ENCODE measurements around the gene B3GNT7.

DNA sequence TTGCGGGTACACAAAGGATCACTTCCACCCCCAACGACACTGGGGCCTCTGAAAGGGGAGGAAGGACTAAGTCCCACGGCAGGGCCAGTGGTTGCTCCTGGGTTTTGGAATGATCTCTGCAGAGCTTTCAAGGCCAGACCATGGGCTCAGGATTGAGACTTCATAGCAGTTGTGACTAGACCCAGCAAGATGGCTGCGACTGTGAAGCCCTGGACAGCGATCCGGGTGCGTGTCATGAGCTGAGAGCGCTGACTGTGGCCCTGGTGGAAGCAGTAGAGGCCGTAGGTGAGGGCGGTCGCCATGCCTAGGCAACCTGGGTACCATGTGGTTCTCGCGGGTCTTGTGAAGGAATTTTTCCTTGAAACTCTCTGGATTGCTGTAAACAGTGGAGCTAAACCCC lies 41.4 kb downstream of the B3GNT7 start:
- TF ChIP-seq POLR2AphosphoS5 (IDR thresholded peaks at IDR 0.05) (no peak), EZH2 (IDR thresholded peaks at IDR 0.05; ENCODE audit: borderline replicate concordance, insufficient read depth, low read length, poor library complexity, severe bottlenecking) (no peak), EP300 (conservative IDR thresholded peaks at IDR 0.05; ENCODE audit: poor library complexity, severe bottlenecking) (no peak), TAF1 (IDR thresholded peaks at IDR 0.05; ENCODE audit: low read depth) (no peak), MXI1 (conservative IDR thresholded peaks at IDR 0.05; ENCODE audit: poor library complexity, severe bottlenecking) (no peak), SMC3 (conservative IDR thresholded peaks at IDR 0.05; ENCODE audit: poor library complexity) (no peak)
- TF ChIP-seq, protein P1, sequence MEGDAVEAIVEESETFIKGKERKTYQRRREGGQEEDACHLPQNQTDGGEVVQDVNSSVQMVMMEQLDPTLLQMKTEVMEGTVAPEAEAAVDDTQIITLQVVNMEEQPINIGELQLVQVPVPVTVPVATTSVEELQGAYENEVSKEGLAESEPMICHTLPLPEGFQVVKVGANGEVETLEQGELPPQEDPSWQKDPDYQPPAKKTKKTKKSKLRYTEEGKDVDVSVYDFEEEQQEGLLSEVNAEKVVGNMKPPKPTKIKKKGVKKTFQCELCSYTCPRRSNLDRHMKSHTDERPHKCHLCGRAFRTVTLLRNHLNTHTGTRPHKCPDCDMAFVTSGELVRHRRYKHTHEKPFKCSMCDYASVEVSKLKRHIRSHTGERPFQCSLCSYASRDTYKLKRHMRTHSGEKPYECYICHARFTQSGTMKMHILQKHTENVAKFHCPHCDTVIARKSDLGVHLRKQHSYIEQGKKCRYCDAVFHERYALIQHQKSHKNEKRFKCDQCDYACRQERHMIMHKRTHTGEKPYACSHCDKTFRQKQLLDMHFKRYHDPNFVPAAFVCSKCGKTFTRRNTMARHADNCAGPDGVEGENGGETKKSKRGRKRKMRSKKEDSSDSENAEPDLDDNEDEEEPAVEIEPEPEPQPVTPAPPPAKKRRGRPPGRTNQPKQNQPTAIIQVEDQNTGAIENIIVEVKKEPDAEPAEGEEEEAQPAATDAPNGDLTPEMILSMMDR (IDR thresholded peaks at IDR 0.05; ENCODE audit: poor library complexity, severe bottlenecking): no peak
- TF ChIP-seq, protein P2, sequence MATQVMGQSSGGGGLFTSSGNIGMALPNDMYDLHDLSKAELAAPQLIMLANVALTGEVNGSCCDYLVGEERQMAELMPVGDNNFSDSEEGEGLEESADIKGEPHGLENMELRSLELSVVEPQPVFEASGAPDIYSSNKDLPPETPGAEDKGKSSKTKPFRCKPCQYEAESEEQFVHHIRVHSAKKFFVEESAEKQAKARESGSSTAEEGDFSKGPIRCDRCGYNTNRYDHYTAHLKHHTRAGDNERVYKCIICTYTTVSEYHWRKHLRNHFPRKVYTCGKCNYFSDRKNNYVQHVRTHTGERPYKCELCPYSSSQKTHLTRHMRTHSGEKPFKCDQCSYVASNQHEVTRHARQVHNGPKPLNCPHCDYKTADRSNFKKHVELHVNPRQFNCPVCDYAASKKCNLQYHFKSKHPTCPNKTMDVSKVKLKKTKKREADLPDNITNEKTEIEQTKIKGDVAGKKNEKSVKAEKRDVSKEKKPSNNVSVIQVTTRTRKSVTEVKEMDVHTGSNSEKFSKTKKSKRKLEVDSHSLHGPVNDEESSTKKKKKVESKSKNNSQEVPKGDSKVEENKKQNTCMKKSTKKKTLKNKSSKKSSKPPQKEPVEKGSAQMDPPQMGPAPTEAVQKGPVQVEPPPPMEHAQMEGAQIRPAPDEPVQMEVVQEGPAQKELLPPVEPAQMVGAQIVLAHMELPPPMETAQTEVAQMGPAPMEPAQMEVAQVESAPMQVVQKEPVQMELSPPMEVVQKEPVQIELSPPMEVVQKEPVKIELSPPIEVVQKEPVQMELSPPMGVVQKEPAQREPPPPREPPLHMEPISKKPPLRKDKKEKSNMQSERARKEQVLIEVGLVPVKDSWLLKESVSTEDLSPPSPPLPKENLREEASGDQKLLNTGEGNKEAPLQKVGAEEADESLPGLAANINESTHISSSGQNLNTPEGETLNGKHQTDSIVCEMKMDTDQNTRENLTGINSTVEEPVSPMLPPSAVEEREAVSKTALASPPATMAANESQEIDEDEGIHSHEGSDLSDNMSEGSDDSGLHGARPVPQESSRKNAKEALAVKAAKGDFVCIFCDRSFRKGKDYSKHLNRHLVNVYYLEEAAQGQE (IDR thresholded peaks at IDR 0.05; ENCODE audit: borderline replicate concordance): no peak
